Muscle of leg (tissue), 11 donors: ENCODE results near the gene ARHGEF37. TPM values are rescaled to one million over a fixed set of nuclear protein-coding genes. Genes with fewer than 3 reads are reported as not detected.

Experiments used
- DNase-seq: peaks from one replicate; pipeline ENCODE4 v3.0.0; 2013
- H3K27ac ChIP-seq: one replicate; pipeline ENCODE4 v1.5.1; 2013; ENCODE audit warnings: mild to moderate bottlenecking, low read length, control low read depth
- H3K27me3 ChIP-seq: one replicate; pipeline ENCODE4 v1.6.1; 2013; ENCODE audit warnings: low read length; ENCODE audit not compliant: control insufficient read depth, insufficient read depth
- H3K36me3 ChIP-seq: one replicate; pipeline ENCODE4 v1.6.1; 2013; ENCODE audit warnings: low read length; ENCODE audit not compliant: control insufficient read depth, insufficient read depth
- H3K4me1 ChIP-seq: one replicate; pipeline ENCODE4 v1.6.1; 2013; ENCODE audit warnings: low read length; ENCODE audit not compliant: control insufficient read depth, insufficient read depth
- H3K4me3 ChIP-seq: one replicate; pipeline ENCODE4 v1.5.1; 2013; ENCODE audit warnings: low read length, control low read depth
- H3K9me3 ChIP-seq: replicated peaks from 2 replicates; pipeline ENCODE4 v1.6.1; 2013; ENCODE audit warnings: low read depth, low read length; ENCODE audit not compliant: control insufficient read depth
- WGBS: methylation state at CpG from one replicate; pipeline ENCODE4 v1.1.5; 2013; ENCODE audit warnings: missing lambda C conversion rate; ENCODE audit not compliant: insufficient coverage; 5-methylcytosine and 5-hydroxymethylcytosine counted together
- polyA plus RNA-seq, 8 donors: library from polyadenylated mRNA; unstranded; fragments of 120-200 nt; gene quantifications; one replicate each; pipeline versions ENCODE4 v1.2.1 to v1.2.3, GENCODE V29; 2013; ENCODE audit warnings: inconsistent platforms in 1 of 8, low replicate concordance in 1 of 8; ENCODE audit not compliant: insufficient read length in 8 of 8, insufficient read depth in 1 of 8
- total RNA-seq: library from RNA; stranded (reverse); fragments of 120-200 nt; gene quantifications from one replicate; pipeline ENCODE4 v1.2.4, GENCODE V29; 2013

Gene ARHGEF37
- total and polyA plus RNA-seq, 9 donors = 2.8 to 4.2 (median 3.7) TPM

DNA sequence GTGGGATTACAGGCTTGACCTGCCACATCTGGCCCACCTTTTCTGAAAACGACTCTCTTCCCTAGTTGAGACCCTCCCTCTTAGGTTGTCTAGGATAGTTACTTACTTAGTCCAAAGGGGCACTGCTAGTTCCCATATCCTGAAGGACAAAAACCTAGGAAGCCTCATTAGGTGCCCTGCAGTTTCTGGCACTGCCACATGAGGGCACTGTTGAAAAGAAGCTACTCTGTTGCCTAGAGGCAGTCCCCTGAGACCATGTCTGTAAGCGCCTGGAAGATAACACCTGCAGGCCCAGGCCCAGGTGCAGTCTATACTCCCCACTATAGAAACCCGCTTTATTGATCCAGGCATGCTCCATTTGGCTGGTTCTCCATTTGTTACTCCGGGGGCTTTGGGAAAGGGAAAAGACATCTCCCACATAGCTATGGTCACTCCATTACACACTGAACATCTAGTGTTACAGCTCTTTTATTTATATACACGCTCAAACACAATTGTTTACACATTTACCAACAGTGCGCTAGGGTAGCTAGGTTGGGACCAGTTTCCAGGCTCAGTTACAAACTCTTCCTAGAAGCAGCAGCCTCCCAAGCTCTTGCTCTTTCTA lies 75.4 kb downstream of the ARHGEF37 start:
- Histone ChIP-seq H3K4me3 (no peak overlapping the region), H3K36me3 (no peaks in the 10 kb centered on the region), H3K4me1 (peaks cover 5% of the 10 kb centered on the region), H3K27me3 (no peaks in the 10 kb centered on the region), H3K27ac (no peak overlapping the region), H3K9me3 (peaks cover 2% of the 10 kb centered on the region)
- WGBS = 85% methylated on average over 2 of the region's 6 CpGs
- no peak for DNase-seq

DNA sequence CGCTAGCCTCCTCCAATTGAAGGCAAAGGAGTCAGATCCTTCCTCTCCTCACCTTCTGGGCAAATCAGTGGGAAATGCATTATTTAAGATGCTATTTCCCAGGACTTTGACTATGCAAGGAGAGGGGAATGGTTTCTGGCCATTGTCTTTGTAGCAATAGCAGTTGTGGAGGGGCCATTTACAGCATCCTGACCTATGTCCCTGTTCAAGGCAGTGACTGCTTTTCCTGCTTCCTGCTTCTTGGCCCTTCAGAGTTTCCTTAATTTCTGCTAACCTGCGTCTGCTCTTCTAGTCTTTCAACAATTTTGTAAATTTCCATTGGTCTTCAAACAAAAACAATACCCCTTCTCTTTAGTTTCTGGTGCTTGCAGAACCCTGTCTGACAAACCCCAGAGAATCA lies 76.0 kb downstream of the ARHGEF37 start:
- peaks cover 2% of the 10 kb centered on the region for H3K9me3 ChIP-seq
- H3K27ac ChIP-seq = no peak overlapping the region
- 53% methylated on average over 1 of the region's 2 CpGs for WGBS
- no peaks in the 10 kb centered on the region for H3K36me3 ChIP-seq
- no peaks in the 10 kb centered on the region for H3K27me3 ChIP-seq
- H3K4me1 ChIP-seq = peaks cover 5% of the 10 kb centered on the region
- no peak overlapping the region for H3K4me3 ChIP-seq
- no peak for DNase-seq

GRCh38 chr5:149658299-149658698 lies 77.0 kb downstream of the ARHGEF37 start:
- Histone ChIP-seq H3K9me3 (peaks cover 2% of the 10 kb centered on the region), H3K27ac (no peak overlapping the region), H3K36me3 (no peaks in the 10 kb centered on the region), H3K27me3 (no peaks in the 10 kb centered on the region), H3K4me1 (peaks cover 5% of the 10 kb centered on the region), H3K4me3 (no peak overlapping the region)
- DNase-seq = no peak
- WGBS = 100% methylated on average over 1 of the region's 1 CpG

- no peak overlapping the region for H3K27ac ChIP-seq
- no peak for DNase-seq
- 29% methylated on average over 1 of the region's 1 CpG for WGBS
Measured at GRCh38 chr5:149664083-149664482, 82.8 kb downstream of the ARHGEF37 start.

DNA sequence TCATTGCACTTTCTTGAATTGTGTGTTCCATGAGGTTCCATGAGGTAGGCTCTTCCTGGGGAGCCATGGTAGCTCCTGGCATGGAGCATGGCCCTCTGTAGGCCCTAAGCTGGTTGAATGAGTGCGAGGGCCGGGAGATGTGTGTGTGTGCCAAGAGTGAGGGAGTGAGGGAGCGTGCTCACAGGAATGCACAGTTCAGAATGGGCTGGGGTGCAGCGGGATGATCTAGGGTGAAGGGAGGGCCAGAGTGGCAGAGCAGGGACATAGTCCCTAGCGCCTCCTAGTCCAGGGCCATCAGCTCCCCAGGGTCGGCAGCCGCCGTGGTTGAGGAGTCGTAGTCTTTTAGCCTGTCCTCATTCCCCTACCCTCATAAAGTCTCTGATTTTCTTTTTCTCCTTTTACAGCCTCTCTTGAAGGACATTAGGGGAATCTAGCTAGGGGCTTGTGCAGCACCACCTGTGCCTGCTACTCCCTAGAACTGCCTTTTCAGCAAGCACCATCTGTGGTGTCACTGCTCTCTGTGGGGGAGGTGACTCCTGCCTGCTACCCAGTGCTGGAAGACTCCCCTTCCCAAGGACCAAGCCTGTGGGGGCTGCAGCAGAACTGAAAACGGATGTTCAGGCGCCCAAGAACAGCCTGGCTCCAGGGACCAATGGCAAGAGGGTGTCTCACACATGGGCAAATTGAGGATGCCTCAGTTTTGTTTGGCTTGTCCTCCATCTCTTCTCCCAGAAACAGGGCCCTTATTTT lies 83.5 kb downstream of the ARHGEF37 start:
- no peaks in the 10 kb centered on the region for H3K27me3 ChIP-seq
- H3K4me3 ChIP-seq = no peak overlapping the region
- H3K27ac ChIP-seq = no peak overlapping the region
- no peak for DNase-seq
- H3K36me3 ChIP-seq = no peaks in the 10 kb centered on the region
- WGBS = 71% methylated on average over 6 of the region's 11 CpGs
- H3K4me1 ChIP-seq = peaks cover 21% of the 10 kb centered on the region
- peaks cover 11% of the 10 kb centered on the region for H3K9me3 ChIP-seq

More at GRCh38 chr5:149664083-149664482, 82.8 kb downstream of the ARHGEF37 start:
- peaks cover 21% of the 10 kb centered on the region for H3K4me1 ChIP-seq
- H3K27me3 ChIP-seq = no peaks in the 10 kb centered on the region
- peaks cover 11% of the 10 kb centered on the region for H3K9me3 ChIP-seq
- H3K4me3 ChIP-seq = no peak overlapping the region
- H3K36me3 ChIP-seq = no peaks in the 10 kb centered on the region

DNA sequence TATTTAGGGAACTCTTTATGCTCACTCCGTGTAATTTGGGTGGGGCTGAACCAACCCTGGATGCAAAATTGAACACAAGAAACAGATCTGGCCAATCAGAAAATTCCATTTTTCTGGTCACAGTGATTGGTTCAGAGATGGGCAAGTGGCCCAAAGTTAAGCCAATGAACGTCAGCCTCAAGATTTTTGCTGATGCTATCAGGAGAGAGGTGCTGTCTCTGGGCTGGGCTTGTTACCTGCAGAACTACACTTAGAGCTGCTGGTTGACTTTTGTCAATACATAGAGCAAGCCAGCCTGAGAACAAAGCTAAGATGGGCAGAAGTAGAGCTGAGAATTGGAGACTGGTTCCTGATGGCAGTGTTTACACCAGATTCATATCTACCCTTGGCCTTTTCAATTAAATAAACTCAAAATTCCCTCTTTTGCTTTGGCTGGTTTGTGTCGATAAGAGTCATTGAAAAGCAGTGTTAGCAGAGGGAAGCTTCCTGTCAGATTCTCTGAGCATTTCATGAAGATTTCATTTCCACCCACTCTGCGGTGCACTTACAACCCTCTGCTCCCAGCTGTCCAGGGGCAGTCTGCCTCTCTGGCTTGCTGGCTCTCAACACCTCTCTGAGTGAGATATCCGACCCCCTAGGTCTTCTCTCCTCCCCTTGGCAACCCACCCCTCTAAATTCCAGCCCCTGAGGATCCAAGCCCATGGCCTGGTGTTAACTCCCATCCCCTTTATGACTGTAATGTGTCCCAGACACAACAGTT lies 84.3 kb downstream of the ARHGEF37 start:
- Histone ChIP-seq H3K4me1 (peaks cover 21% of the 10 kb centered on the region), H3K36me3 (no peaks in the 10 kb centered on the region), H3K27me3 (no peaks in the 10 kb centered on the region), H3K4me3 (no peak overlapping the region), H3K9me3 (peaks cover 11% of the 10 kb centered on the region), H3K27ac (no peak overlapping the region)
- 35% methylated on average over 4 of the region's 5 CpGs for WGBS
- no peak for DNase-seq

DNA sequence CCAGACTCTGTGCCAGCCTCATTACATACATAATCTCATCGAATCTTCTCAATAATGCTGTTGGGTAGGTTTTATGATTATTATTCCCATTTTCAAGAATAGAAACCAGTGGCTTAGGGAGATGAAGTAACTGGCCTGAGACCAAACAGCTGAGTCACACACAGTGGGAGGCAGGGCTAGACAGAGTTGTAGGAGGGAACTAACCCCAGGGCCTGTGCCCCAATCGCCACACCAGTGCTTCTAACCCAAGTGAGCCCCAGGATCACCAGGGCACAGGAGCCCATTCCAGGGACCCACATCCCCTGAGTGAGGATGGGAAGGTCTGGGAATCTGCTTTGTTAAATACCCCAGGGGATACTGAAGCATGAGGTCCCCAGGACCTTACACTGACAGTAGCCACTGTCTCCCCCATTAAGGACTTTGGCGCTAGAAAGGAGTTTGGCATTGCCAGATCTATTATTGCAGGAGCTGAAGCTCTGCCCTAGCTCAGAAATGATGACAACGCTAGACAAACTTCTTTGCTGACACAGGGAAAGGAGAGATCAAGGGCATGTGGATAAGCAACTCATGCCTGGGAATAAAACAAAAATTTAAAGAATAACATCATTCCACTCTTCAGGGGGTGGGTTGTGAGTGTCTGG lies 85.0 kb downstream of the ARHGEF37 start:
- no CpG with 5 or more reads among the region's 4 CpGs for WGBS
- no peak for DNase-seq
- Histone ChIP-seq H3K36me3 (no peaks in the 10 kb centered on the region), H3K4me3 (no peak overlapping the region), H3K9me3 (peaks cover 11% of the 10 kb centered on the region), H3K27me3 (no peaks in the 10 kb centered on the region), H3K4me1 (peaks cover 21% of the 10 kb centered on the region), H3K27ac (no peak overlapping the region)

DNA sequence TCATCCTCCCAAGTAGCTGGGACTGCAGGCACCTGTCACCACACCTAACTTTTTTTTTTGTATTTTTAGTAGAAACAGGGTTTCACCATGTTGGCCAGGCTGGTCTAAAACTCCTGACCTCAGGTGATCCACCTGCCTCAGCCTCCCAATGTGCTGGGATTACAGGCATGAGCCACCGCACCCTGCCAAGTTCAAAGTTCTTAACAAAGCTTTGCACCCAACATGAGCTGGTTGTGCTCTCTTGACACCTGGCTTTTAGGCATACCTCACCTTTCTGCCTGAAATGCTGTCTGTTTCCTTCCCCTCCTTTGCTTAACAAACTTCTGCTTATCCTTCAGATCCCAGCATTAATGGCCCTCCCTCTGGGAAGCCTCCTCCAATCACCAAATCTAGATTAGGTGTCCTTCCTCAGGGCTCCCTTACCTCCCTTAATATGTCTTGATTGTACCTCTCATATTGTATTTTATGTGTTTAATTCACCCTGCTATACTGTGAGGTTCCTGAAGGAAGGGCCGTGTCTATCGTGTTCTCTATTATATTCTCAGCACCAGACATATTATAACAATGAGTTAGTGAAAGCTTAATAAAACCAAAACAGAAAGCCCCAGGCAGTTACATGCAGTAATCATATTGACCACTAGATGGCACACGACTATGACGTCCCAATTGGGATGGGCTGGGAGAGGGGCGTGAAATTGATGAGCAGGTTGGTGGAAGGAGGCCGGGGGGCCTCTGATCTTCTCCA lies 86.0 kb downstream of the ARHGEF37 start:
- Histone ChIP-seq H3K27ac (no peak overlapping the region), H3K4me1 (peaks cover 21% of the 10 kb centered on the region), H3K4me3 (no peak overlapping the region), H3K9me3 (peaks cover 17% of the 10 kb centered on the region), H3K27me3 (peaks cover 3% of the 10 kb centered on the region), H3K36me3 (no peaks in the 10 kb centered on the region)
- no peak for DNase-seq
- 100% methylated on average over 1 of the region's 7 CpGs for WGBS

DNA sequence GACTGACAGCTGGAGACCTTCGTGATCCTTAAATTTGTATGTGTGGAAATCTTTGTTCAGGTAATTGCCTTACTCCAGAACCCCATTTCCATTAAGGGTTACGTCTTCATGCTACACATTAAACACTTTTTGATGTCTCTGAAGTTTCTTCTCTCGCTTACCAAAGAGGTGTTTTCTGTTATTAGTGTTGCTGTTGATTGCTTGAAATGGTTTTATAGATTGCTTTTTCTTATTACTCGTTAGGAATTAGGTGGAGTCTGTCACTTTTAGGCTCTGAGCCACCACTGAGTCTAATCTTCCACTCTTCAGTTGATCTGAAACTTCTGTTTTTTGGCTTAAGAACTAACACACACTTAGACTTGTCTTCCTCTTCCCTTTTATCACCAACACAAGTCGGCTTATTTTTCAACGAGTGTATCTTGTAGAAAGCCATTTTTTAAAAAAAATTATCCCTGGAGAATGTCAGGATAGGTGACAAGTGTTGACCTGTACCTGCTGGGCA lies 86.6 kb downstream of the ARHGEF37 start:
- Histone ChIP-seq H3K4me1 (peaks cover 21% of the 10 kb centered on the region), H3K27me3 (peaks cover 3% of the 10 kb centered on the region), H3K9me3 (peaks cover 17% of the 10 kb centered on the region), H3K27ac (no peak overlapping the region), H3K36me3 (no peaks in the 10 kb centered on the region), H3K4me3 (no peak overlapping the region)
- no CpG with 5 or more reads among the region's 6 CpGs for WGBS
- DNase-seq = no peak
